WI38 (cell line): ENCODE measurements around the gene PMM1.

ENCODE experiments used
- H3K4me3 ChIP-seq: 2 replicates; pipeline ENCODE4 v1.5.1; 2011; ENCODE audit warnings: low read depth, mild to moderate bottlenecking, control low read depth, low read length
- TF ChIP-seq, protein P1 (sequence below): IDR thresholded peaks from 2 replicates; pipeline ENCODE4 v1.5.1; 2012; ENCODE audit warnings: low read depth, mild to moderate bottlenecking, control low read depth, low read length

The PMM1 gene

DNA sequence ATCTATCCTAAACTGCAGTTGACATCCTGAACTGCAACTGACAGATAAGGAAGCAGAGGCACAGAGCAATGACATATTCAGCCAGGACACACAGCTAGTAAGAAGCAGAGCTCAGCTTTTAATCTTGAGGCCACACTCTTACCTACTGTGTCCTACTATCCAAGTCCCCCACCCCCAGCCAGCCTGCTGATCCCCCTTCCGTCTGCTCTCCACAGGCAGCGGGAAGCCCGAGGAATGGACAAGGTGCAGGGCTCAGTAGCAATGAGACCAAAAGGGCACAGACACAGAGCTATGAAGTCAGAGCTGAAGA lies 49.7 kb downstream of the PMM1 start:
- TF ChIP-seq, protein P1, sequence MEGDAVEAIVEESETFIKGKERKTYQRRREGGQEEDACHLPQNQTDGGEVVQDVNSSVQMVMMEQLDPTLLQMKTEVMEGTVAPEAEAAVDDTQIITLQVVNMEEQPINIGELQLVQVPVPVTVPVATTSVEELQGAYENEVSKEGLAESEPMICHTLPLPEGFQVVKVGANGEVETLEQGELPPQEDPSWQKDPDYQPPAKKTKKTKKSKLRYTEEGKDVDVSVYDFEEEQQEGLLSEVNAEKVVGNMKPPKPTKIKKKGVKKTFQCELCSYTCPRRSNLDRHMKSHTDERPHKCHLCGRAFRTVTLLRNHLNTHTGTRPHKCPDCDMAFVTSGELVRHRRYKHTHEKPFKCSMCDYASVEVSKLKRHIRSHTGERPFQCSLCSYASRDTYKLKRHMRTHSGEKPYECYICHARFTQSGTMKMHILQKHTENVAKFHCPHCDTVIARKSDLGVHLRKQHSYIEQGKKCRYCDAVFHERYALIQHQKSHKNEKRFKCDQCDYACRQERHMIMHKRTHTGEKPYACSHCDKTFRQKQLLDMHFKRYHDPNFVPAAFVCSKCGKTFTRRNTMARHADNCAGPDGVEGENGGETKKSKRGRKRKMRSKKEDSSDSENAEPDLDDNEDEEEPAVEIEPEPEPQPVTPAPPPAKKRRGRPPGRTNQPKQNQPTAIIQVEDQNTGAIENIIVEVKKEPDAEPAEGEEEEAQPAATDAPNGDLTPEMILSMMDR, result no peak
- H3K4me3 ChIP-seq, result no peak overlapping the region

DNA sequence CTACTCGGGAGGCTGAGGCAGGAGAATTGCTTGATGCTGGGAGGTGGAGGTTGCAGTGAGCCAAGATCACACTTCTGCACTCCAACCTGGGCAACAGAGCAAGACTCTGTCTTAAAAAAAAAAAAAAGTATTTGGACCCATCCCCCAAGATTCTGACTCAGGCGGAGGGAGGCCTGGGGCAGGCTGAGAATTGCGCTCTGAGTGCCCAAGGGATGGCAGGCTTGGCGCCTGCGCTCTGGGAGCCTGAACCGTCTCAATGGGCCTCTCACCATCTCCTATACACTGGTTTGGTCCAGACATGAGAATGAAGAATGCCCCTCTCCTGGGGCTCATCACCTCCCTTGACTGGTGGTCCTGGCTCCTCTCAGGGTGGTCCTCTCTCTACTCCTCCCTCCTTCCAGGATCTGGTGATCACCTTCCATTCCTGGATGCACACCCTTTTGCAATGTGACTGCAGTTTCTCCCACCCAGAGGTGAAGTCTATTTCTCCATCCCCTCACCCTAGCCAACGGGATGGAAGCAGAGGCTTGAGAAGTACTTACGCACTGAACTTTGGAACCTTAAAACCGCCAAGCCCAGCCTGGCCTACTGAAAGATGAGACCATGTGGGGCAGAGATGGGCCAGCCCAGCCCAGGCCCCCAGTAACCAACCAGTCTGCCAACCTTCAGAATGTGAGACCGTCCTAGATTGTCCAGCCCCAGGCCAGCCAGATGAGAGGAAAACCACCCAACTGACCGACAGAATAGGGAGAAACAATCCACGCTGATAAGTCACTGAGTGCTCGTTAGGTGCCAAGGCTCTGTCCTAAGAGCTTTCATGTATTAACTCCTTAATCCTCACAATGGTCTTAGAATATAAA lies 50.3 kb downstream of the PMM1 start:
- no peak overlapping the region for H3K4me3 ChIP-seq
- TF ChIP-seq, protein P1, result no peak

DNA sequence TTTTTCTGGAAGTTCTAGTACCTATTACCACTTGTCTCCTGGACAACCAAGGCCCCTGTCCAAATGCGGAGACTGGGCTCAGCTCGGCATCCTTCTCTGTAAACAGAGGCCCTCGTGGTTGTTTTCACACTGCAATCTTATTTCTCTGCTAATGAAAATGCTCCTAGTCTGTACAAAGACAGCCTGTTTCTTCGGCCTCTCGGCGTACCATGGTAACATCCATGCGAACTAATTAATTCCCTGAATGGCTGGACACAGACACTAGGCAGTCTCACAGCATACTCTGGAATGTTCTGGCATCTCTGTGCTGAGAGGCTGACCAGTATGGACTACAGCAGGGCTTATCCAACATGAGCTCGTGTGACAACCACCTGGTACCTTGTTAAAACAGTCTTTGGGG lies 51.1 kb downstream of the PMM1 start:
- no peak overlapping the region for H3K4me3 ChIP-seq

DNA sequence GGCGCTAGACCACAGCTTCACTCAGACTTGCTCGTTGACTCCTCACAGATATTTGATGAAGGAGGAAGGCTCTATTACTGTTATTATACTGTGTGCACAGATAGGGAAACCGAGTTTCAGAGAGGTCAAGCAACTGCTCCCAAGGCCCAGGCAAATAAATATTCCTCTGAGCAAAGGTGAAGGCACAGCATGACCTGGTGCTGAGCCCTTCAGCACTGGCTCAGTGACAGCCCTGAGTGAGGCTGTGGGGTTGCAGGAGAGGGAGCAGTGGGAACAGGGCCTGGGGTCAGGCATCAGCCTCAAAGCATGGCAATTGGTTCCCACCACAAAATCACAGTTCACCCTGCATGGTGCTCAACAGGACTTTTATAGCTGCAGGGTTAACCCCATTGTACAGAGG lies 52.4 kb downstream of the PMM1 start:
- no peak overlapping the region for H3K4me3 ChIP-seq
- TF ChIP-seq, protein P1, result no peak

More for the DNA sequence above, 51.1 kb downstream of the PMM1 start:
- TF ChIP-seq, protein P1, result no peak

DNA sequence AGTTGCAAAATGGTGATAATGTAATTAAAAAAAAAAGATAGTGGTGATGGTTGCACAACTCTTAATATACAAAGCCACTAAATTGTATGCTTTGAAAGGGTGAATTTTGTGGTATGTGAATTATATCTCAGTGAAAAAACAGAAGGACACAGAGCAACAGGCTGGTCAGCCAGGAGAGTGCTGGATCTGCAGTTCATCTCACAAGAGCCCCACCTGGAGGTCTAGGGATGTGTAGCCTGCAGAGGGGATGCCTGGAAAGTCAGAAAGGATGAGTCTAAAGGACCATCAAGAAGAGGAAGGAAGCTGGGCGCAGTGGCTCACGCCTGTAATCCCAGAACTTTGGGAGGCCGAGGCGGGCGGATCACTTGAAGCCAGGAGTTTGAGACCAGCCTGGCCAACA lies 54.4 kb downstream of the PMM1 start:
- TF ChIP-seq, protein P1, result no peak
- H3K4me3 ChIP-seq, result no peak overlapping the region

DNA sequence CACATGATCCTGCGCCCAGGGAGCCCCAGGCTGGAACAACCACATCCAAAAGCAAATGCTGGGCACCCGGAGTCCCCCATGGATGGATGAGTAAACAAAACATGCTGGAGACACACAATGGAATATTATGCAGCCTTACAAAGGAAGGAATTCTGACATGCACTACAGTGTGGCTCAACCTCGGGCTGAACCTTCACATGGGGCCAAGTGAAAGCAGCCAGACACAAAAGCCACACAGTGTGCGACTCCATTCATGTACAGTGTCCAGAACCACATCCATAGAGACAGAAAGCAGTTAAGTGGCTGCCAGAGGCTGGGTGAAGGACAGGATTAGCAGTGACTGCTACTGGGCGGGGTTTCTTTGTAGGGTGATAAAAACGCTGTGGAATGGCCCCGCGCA lies 55.4 kb downstream of the PMM1 start:
- H3K4me3 ChIP-seq, result no peak overlapping the region
- TF ChIP-seq, protein P1, result no peak

DNA sequence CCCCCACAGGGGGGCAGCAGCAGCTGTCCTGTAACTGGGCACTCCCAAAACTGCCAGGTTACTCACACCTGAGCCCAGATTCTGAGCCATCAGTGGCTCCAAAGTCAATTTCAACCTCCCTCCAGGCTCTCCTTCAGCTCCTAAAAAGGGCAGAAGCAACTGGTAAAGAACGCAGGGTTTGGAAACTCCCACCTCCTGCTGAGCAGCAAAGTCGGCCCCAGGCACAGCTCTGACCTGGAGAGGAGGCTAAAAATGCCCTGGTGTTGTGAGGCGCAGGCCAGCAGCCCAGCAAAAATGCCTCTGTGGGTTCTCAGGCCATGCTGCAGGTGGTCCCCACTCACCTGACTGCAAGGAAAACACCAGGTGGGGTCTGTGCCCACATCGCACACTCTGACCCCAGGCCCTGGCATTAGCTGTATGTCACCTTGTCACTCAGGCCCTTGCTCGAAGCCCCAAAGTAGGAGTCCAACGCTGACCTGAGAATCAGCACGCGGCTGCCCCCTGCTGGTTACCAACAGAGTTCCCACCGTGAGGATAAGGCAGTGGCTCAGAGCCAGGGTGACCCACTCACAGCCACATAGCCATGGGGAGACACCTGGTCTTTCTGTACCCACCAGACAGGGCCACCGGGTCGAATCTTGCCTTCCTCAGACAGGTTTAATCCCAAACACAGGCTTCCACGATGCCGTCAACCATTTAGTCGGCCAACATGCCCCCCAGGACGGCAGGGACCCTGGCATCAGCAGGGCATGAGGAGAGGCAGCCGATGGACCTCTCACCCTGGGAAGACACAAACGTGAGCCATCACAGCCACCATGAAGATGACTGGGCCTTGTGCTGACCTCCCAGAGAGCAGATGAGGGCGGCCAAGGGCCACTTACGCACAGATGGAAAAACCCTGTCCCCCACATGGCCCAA lies 56.5 kb downstream of the PMM1 start:
- no peak overlapping the region for H3K4me3 ChIP-seq
- TF ChIP-seq, protein P1, result peak; percentile 79
